GM21381 (cell line): ENCODE data around the gene PRKAR1B.

Experiments
- ATAC-seq: cut with Tn5 transposase; IDR thresholded peaks from one replicate; pipeline ENCODE4 v1.9.1; 2021; ENCODE audit warnings: mild to moderate bottlenecking, moderate library complexity; ENCODE audit not compliant: unreplicated experiment

The PRKAR1B gene

DNA sequence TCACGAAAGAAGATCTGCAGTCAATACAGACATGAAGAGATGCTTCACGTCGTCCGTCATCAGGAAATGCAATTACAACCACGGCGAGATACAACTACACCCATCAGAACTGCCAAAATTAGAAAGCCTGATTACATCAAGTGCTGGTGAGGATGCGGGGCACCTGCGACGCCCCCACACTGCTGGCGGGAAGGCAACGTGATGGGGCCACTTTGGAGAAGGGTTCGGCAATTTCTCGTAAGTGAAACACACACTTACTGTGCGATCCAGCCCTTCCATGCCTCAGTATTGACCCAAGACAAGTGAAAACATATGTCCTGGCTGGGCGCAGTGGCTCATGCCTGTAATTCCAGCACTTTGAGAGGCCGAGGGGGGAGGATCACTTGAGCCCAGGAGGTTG is 181.6 kb downstream of the PRKAR1B start:
- no peak for ATAC-seq

DNA sequence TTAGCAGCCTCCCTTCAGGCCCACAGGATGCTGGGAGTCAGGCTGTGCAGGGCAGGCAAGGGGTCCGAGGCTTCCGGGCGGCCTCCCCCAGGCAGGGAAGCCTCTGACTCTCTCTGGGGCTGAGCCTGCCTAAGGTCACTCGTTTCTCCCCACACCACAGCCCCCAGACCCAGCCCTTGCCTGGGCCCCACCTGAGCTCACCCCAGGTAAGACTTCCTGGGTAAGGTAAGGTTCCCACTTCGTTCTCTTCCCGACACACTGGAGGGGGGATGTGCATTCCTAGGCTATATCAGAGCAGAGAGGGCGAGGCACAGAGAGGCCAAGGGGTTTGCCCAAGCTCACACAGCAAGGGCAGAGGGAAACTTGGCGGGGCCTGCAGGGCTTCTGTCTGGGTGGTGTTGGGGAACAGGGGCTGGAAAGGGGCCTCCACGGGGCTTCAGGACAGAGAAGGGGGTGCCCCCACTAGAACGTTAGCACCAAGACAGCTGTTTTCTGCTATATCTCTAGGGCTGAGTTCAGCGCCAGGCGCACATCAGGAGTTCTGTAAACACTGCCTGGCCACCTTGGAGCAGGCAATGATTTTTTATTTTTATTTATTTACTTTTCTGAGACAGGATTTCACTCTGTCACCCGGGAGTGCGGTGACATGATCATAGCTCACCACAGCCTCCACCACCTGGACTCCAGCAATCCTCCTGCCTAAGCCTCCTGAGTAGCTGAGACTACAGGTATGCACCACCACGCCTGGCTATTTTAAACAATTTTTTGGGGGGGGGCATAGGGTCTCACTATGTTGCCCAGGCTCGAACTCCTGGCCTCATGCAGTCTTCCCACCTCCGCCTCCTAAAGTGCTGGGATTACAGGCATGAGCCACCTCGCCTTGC is 182.5 kb downstream of the PRKAR1B start:
- no peak for ATAC-seq

DNA sequence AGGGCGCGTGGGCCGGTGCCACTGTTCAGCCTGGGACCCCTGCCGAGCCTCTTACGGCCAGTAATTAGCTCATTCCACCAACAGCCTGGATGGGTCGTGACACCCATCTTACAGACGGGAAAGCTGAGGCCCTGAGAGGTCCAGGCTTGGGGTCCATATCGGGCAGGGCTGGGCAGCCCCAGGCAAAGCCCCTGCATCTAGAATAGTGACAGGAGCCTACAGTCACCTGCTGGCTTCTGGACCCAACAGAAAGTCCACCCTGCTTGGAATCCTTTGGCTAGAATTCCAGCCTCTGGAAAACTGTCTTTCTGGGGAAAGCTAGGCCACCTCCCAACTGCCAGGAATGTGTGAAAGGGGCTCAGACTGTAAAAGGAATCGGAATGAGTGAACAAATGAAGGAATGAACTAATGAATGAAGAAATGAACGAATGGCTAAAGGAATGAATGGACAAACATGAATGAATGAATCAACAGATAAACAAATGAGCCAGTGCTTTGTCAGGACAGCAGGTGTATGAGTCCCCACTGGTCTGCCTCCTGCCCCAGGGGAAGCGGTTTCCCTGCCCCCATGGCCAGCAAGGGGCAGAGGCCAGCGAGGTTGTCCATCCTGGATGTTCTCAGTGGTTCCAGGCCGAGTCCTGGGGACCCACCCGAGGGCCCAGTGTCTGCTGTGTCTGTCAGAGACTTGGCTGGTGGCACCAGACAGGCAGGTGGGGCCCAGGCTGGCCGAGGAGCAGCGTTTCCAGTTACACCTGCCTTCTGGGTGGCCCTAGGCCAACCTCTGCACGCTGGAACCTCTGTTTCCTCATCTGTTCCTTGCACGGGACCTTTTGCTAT is 183.4 kb downstream of the PRKAR1B start:
- no peak for ATAC-seq

DNA sequence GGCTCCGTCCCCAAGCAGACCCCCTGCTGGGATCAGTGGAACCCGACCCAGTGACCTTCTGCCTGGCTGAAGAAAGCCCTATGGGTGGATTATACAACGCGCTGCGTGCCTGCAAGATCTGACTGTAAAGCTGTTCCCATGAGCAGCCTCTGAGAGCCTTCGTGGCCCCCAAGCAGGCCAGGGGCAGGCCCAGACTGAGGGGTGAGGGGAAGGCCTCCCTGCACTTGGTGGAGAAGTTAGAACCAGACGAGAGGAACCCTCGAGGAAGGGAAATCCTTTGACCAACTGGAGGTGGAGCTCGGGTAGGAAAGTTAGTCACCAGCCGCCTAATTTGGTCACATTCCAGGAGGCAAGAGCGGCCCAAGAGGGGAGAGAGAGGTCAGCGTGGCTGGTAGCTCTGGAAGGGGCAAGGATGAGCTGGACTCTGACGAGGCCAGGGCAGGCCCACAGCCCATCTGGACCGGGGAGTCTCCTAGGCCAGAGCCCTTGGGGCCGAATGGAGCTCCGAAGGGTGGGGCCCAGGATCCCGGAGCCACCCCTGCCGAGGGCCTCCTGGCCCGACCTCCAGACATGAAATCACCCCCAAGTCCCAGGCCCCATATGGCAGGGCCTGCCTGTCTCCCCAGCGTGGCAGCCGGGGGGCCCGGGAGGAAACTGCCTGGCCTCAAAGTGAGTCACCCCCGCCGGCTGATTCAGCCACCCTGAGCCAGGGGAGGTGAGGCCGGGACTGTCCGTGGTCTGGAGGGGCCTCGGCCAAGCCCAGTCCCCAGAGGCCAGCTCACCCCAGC is 184.2 kb downstream of the PRKAR1B start:
- no peak for ATAC-seq

DNA sequence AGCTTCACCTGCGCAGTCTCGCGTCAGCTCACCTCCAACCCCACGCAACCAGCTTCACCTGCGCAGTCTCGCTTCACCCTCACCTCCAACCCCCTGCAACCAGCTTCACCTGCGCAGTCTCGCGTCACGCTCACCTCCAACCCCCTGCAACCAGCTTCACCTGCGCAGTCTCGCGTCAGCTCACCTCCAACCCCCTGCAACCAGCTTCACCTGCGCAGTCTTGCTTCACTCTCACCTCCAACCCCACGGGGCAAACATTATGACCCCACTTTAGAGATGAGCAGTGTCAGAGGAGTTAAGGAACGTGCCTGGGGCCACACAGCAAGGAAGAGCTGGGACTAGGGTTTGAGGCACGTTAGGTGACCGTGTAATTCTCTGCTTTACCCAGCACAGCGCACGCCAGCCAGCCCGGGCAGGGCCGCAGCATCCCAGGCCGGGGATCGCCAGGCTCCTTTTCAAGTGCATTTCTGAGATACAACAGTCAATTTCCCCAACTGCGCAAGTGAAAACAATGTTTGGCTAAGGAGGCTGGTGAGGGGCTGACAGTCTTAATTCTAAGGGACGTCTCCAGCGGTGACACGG is 184.9 kb downstream of the PRKAR1B start:
- no peak for ATAC-seq

DNA sequence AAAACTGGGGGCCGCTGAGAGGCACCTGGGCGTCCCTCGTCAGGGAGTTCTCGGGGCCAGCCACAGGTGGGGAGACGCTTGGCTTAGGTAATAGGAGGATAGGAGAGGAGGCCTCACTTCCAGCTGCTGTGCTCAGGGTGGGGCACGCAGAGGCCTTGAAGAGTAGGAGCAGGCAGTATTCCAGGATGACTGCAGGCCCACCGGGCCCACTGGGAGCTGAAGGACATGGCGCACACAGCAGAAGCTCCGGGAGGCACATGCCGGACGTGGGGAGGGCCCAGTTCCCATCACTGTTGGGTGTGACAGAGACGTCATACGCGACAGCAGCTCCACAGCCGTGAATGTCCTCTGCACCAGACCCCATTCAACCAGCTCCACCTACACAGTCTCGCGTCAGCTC is 185.4 kb downstream of the PRKAR1B start:
- no peak for ATAC-seq

DNA sequence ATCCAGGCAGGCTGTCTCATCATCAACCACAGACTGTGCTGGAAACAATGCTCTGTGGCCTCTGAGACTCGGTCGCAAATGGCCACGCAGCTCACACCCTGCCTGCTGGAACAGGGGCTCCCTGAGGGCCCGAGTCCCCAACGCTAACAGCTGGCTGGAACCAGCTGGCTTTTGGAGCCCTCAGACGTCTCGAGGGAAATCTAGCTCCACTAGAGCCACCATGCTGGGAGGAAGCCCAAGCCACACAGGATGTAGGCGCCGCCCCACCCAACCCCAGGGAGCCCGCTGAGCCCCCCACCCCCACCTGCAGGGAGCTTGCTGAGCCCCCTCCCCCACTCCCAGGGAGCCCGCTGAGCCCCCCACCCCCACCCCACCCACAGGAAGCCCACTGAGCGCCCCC is 186.1 kb downstream of the PRKAR1B start:
- ATAC-seq, result no peak

DNA sequence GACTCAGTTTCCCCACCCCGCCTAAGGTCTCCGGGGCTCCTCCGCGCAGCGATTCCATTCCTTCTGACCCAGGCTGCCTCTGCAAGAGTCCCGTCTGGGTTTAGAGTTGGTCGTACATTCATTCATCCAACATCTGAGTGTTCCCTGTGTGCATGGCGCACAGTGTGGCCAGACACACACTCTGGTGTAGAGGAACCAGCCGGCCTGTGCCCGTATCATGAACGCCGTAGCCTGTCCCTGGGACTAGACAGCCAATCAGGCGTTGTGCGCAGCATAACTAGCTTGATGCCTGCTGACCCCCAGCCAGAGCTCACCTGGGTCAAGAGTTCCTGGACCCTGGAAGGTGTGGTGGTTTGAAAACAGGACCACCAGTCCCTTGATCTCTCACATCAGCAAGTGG is 186.5 kb downstream of the PRKAR1B start:
- no peak for ATAC-seq

DNA sequence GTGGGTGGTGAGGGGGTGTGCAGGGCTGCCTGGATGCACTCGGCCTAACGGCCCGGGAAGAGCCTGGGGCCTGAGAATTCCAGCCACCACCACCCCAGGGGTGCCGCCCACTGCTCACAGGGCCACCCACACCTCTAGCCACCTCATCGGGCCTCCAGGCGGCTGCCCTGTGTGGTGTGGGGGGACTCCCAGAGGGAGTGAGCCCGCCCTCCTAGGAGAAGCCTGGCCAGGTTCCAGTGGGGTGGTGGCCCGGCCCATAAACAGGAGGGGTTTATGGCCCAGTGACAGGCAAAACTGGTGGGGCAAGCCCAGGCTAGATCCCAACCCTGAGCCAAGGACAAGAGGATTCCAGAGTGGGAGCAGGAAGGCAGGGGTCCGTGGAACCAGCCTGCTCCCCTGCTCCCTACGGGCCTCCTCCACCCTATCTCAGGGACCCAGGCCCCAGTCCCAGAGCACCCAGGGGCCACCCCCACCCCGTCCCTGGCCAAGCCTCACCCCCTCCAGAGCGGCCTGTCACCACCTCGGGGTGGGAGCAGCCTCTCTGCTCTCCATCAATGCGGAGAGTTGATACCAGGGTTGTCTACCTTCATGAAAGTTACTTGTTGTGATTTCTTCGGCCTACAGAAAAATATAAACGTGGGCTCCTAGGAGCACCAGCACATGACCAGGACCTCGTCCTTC is 187.2 kb downstream of the PRKAR1B start:
- ATAC-seq, result no peak

DNA sequence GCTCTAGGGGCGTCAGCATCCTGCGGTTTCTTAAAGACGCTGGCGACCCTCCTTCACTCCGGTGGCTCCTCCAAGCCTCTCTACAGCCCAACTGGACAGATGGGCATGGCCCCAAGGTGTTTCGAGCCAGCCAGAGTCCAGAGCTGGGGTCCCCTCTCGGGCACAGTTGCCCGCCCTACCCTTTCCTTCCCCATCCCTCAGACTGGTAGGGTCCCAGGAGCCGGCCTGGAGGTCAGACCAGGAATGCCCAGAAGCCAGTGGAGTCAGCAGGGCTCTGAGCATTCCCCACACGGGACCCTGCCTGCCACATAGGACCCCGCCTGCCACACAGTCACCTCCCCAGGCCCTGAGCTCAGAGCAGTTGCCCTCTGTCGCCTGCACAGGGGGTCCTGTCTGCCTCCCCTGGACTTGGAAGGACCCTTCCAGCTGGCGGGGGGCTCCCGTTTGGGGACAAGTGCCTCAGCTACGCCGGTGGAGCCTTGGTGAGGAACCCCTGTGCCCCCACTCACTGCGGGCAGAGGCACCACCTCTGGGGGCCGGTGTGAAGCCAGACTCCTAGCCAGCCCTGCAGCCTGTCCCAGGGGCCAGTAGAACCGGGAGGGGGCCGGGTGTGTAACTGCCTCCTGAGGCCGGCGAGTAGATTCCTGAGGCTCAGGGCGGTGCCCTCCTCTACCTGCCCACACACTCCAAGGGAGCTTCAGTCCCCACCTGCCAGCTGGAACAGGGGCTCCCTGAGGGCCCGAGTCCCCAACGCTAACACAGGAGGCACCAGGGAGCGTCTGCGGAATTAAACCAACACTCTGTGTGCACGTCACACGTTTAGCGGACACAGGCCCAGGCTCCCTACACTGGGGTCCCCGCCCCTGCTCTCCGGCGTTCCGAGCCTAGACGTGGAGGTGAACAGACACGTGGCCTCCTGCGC is 188.1 kb downstream of the PRKAR1B start:
- ATAC-seq, result no peak

DNA sequence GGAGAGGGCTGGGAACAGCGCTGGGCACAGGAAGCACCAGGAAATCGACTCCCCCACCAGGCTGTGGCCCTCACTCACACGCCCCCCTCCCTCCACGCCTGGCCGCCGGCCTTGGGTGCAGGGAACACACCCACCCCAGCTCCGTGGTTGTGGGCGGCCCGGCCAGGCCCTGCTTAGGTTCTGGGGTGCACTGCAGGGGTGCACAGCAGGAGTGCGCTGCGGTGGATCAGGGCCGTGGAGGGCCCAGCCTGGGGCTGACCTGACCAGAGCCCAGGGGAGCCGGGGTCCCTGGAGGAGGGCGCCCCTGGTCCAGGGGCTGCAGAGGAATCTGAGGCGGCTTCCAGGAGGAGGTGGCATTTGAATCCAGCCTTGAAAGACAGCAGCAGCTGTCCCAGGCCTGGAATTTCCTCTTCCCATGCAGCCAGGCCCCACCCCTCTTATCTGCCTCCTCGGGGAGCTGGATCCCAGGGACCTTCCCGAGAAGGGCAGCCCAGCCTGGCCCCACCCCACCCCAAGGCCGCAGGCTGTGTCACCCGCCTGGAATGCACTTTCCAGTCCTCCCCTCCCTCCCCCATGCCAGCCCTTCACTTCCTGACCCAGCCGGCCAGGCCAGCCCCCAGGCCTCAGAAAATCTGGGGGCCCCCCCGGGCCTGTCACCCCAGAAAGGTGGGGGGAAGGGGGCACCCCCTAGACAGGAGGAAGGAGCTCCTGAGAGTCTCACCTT is 189.0 kb downstream of the PRKAR1B start:
- no peak for ATAC-seq

DNA sequence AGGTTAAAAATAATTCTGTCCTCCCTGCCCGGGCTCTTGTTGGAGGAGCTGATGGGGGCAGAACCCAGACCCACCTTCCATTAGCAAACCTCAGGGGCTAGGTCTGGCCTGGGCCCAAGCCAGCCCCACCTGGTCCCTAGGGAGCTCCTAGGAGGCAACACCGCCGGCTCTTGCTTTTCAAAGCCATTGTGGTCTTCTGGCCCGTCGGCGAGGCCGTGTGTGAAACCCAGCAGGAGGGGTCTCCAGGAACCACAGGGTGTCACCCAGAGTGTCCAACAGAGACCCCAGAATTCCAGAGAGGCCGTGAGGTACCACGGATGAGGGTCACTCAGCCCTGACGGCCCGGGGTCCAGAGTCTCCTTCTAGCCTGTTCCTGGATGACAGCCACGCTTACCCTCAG is 190.8 kb downstream of the PRKAR1B start:
- ATAC-seq, result no peak

DNA sequence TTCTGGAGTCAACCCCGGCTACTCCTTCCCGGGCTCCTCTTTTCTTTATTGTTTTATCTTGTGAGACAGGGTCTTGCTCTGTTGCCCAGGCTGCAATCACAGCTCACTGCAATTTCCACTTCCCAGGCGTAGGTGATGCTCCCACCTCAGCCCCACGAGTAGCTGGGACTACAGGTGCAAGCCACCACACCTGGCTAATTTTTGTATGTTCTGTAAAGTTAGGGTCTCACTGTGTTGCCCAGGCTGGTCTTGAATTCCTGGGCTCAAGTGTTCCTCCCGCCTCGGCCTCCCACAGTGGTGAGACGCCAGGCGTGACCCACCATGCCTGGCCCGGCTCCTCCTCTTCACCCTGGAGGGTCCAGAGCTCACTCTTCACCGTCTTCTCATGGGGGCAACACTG is 192.1 kb downstream of the PRKAR1B start:
- ATAC-seq, result no peak

DNA sequence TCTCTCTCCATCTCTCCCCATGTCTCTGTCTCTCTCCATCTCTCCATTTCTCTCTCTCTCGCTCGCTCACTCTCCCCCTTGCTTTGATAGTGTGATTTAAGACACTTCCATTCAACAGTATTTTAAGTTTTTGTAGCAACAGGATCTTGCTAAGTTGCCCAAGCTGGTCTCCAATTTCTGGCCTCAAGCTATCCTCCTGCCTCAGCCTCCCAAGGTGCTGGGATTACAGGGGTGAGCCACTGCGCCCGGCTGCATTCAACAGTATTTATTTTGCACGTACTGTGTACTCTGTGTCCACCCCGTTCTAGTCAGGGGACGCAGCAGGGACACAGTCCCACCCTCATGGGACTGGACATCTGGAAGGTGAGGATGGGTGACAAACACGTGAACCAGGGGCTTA is 193.0 kb downstream of the PRKAR1B start:
- ATAC-seq, result no peak

DNA sequence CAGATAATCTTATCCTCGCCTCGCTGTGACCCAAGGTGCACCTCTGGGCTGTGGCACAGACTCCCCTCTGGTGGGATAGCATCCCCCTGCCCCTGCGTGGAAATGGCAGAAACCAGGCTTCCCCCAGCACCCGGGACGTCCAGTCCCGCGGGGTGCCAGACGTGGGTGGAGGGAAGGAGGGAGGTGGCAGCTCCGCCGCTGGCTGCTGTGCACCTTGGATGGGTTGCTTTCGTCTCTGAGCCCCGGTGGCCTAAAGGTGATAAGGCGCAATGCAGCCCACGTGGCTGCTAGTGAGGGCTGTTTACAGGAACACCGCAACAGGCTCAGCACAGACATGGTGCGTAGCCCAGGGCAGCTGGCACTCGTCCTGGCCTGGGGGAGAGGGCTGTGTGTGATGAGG is 193.8 kb downstream of the PRKAR1B start:
- ATAC-seq, result no peak

DNA sequence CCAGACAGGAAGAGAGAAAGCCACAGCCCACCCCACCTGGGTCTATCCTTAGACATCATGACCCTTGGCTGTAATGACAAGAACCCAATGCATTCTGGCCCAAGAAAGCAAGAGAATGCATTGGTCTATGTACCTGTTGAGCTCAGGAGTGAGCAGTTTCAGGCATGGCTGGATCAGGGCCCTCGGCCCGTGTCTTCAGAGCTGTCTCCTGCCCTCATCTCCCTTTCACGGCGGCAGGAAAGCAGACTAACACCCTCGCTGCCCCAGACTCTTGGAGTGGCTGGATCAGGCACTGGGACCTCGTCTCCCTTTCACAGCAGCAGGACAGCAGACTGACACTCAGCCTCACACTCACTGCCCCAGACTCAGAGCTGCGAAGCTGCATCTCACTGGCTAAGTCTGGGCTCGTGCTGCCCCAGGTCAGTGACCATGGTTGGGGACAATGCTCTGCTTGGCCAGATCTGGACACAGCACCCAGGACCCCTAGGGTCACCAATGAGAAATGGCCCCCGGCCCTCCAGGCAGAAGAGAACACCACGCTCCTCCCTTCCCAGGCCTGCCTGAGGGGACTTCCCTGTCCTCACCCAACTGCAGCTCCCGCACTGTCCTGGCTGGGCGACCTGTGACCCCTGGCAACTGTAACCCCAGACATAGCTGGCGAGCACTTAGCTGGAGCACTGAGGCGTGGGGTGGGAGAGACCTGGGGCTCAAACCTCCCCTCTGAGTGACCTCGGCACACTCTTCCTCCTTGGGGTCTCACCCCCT is 194.5 kb downstream of the PRKAR1B start:
- ATAC-seq, result no peak

DNA sequence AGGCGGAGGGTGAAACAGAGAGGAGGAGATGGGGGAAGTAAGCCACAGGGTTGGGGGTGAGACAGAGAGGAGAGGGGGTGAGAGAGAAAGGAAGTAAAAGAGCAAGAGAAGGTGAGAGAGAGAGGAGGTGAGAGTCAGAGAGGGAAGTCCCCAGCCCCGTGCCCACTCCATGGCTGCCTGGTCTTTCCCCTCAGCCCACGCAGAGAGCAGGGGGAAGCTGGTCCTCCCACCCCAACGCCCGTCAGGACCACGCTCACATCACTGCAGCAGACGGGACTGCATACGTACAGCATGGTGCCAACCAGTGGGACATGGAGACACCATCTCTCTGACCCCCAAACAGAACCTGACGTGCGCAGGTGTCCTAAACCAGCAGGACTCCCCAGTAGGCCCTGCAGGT is 195.3 kb downstream of the PRKAR1B start:
- no peak for ATAC-seq

DNA sequence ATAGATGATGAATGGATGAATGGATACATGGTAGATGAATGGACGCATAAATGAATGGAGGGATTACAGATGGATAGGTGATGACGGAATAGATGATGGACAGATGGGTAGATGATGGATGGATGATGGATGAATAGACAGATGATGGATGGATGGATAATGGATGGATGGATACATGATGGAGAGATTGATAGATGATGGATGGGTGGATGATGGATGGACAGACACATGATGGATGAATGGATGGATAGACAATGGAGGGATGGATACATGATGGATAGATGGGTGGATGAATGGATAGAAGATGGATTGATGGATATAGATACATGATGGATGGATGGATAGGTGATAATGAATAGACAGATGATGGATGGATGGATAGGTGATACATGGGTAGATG is 198.6 kb downstream of the PRKAR1B start:
- no peak for ATAC-seq
